K562 (cell line): Measurements from ENCODE around the gene TMEM204. TPM values are rescaled to one million over a fixed set of nuclear protein-coding genes. Genes with fewer than 3 reads are reported as not detected.
A peak's percentile ranks its signal among the peaks of the same experiment; 100 is the strongest.

Source experiments
- CREB1 ChIP-seq, 2 experiments: sonication (generic) in 1 of 2; formaldehyde crosslinking in 1 of 2; IDR thresholded peaks; 2 replicates each; pipeline versions ENCODE4 v1.6.1 to v1.8.0; 2012 to 2022; ENCODE audit warnings: inconsistent platforms in 1 of 2, mild to moderate bottlenecking in 1 of 2, missing genetic modification reagents in 1 of 2, moderate library complexity in 1 of 2
- DLX4 ChIP-seq: fragments of 250-450 bp; sonication (Bioruptor Pico); IDR thresholded peaks from 2 replicates; pipeline ENCODE4 v1.6.1; 2021; ENCODE audit warnings: mild to moderate bottlenecking
- GABPA ChIP-seq: fragments of 200-800 bp; sonication (Bioruptor generic); conservative IDR thresholded peaks from 2 replicates; pipeline ENCODE4 v1.6.1; 2016; ENCODE audit warnings: low read depth, missing genetic modification characterization, missing compliant biosample characterization
- NR1H2 ChIP-seq: sonication (generic); formaldehyde crosslinking; IDR thresholded peaks from 2 replicates; pipeline ENCODE4 v1.4.0; 2020; ENCODE audit warnings: mild to moderate bottlenecking, missing genetic modification reagents
- PHF8 ChIP-seq: fragments of 200-600 bp; sonication (generic); IDR thresholded peaks from 2 replicates; pipeline ENCODE4 v1.6.1; 2012; ENCODE audit warnings: mixed run types, mild to moderate bottlenecking, inconsistent platforms, low read length, moderate library complexity, borderline replicate concordance
- POLR2AphosphoS2 ChIP-seq: IDR thresholded peaks from 2 replicates; pipeline ENCODE4 v1.6.1; 2012; ENCODE audit warnings: low read length, improper control_type of control experiment
- TAF1 ChIP-seq: IDR thresholded peaks from 2 replicates; pipeline ENCODE4 v1.6.1; 2011; ENCODE audit warnings: mild to moderate bottlenecking, low read length, moderate library complexity; ENCODE audit not compliant: insufficient read depth, control insufficient read depth, severe bottlenecking; ENCODE audit errors: extremely low read depth
- TGIF2 ChIP-seq: sonication (generic); formaldehyde crosslinking; IDR thresholded peaks from 2 replicates; pipeline ENCODE4 v1.8.1; 2022; ENCODE audit warnings: mild to moderate bottlenecking, missing genetic modification reagents, moderate library complexity
- XRCC5 ChIP-seq: fragments of 200-400 bp; formaldehyde crosslinking; IDR thresholded peaks from 2 replicates; pipeline ENCODE4 v1.6.1; 2017; ENCODE audit warnings: low read depth, mild to moderate bottlenecking, low read length
- YY1 ChIP-seq, 3 experiments: IDR thresholded peaks; 2 replicates each; pipeline ENCODE4 v1.6.1; 2011; ENCODE audit warnings: low read length in 2 of 3, mild to moderate bottlenecking in 2 of 3, moderate library complexity in 2 of 3, borderline replicate concordance in 1 of 3, control low read depth in 1 of 3, low read depth in 1 of 3; ENCODE audit not compliant: insufficient read depth in 3 of 3, insufficient replicate concordance in 2 of 3, control insufficient read depth in 1 of 3, insufficient read length in 1 of 3; ENCODE audit errors: extremely low read depth in 1 of 3
- ZFX ChIP-seq: sonication (generic); formaldehyde crosslinking; IDR thresholded peaks from 2 replicates; pipeline ENCODE4 v1.8.0; 2022; ENCODE audit warnings: mild to moderate bottlenecking, missing genetic modification reagents, moderate library complexity
- ZNF253 ChIP-seq: fragments of 250-450 bp; sonication (Bioruptor Pico); conservative IDR thresholded peaks from 2 replicates; pipeline ENCODE4 v1.6.1; 2021; ENCODE audit warnings: mild to moderate bottlenecking
- ZNF41 ChIP-seq: fragments of 250-450 bp; sonication (Bioruptor Pico); conservative IDR thresholded peaks from 2 replicates; pipeline ENCODE4 v1.4.0; 2020; ENCODE audit warnings: mild to moderate bottlenecking
- polyA plus RNA-seq, 8 experiments: library from polyadenylated mRNA; depleted of rRNA in 4 of 8; stranded (reverse) in 5 of 8; unstranded in 3 of 8; fragments of >200 nt; fragmentation: Nextera tagmentation in 2 of 8; fragmentation: Illumina TruSeq in 1 of 8; extraction: Ambion mirVana in 2 of 8; extraction: Trizol in 1 of 8; gene quantifications; 2 replicates each; pipeline versions ENCODE4 v1.2.1 to v1.2.3, GENCODE V29; 2011 to 2014; ENCODE audit warnings: inconsistent platforms in 1 of 8, missing spikeins in 1 of 8
- total RNA-seq, 7 experiments: library from RNA; depleted of rRNA in 6 of 7; stranded (reverse); fragments of >200 nt in 6 of 7; fragmentation: Illumina TruSeq in 2 of 7; extraction: Trizol in 2 of 7; gene quantifications; 2 replicates each; pipeline versions ENCODE4 v1.2.1 to v1.2.3, GENCODE V29; 2011 to 2021; ENCODE audit warnings: low replicate concordance in 1 of 7
- TF ChIP-seq, protein P1 (sequence below): fragments of 250-450 bp; sonication (Bioruptor Pico); IDR thresholded peaks from 2 replicates; pipeline ENCODE4 v1.4.0; 2020; ENCODE audit warnings: mild to moderate bottlenecking, moderate library complexity
- TF ChIP-seq, protein P2 (sequence below): fragments of 200-800 bp; sonication (Bioruptor generic); IDR thresholded peaks from 2 replicates; pipeline ENCODE4 v1.6.1; 2016; ENCODE audit warnings: missing genetic modification characterization, missing compliant biosample characterization

The TMEM204 gene
- total and polyA plus RNA-seq, 9 of the 15 experiments (the other 6 are each of a cell fraction or from before 2014, with no cell fraction given): 0.04 to 0.18 TPM; not detected in 7

GRCh38 chr16:1492923-1493745 is 40.3 kb upstream of the TMEM204 start, which contains the start of gene TELO2 (continued):
- TF ChIP-seq TAF1 (peak; percentile 66), ZNF41 (CRISPR knock-in tag) (peak; percentile 35; the same call in 1 of the 2 replicates), CREB1 (IDR thresholded peaks at IDR 0.05) (peak; percentile 39; the same call in 1 of the 2 replicates), CREB1 (CRISPR knock-in tag; IDR thresholded peaks at IDR 0.05) (peak; percentile 17; the same call in 1 of the 2 replicates), DLX4 (CRISPR knock-in tag) (no peak), TGIF2 (no peak), ZNF253 (no peak), GABPA (peak; percentile 63), NR1H2 (CRISPR knock-in tag) (no peak), XRCC5 (0 out of 2 replicates have a peak, but pooled peaks have one; percentile 23), POLR2AphosphoS2 (no peak), YY1 (IDR thresholded peaks at IDR 0.05; ENCODE audit: borderline replicate concordance in 1 of 3, control insufficient read depth in 1 of 3, extremely low read depth in 1 of 3, insufficient read depth in 3 of 3, insufficient read length in 1 of 3, insufficient replicate concordance in 2 of 3, low read depth in 1 of 3, low read length in 2 of 3) (peak in 1 of 3 experiments; percentile 6), ZFX (CRISPR knock-in tag) (peak; percentile 93), PHF8 (peak; percentile 83; the same call in 1 of the 2 replicates)
- TF ChIP-seq, protein P1, sequence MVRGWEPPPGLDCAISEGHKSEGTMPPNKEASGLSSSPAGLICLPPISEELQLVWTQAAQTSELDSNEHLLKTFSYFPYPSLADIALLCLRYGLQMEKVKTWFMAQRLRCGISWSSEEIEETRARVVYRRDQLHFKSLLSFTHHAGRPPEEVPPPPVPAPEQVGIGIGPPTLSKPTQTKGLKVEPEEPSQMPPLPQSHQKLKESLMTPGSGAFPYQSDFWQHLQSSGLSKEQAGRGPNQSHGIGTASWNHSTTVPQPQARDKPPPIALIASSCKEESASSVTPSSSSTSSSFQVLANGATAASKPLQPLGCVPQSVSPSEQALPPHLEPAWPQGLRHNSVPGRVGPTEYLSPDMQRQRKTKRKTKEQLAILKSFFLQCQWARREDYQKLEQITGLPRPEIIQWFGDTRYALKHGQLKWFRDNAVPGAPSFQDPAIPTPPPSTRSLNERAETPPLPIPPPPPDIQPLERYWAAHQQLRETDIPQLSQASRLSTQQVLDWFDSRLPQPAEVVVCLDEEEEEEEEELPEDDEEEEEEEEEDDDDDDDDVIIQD (CRISPR knock-in tag): no peak
- TF ChIP-seq, protein P2, sequence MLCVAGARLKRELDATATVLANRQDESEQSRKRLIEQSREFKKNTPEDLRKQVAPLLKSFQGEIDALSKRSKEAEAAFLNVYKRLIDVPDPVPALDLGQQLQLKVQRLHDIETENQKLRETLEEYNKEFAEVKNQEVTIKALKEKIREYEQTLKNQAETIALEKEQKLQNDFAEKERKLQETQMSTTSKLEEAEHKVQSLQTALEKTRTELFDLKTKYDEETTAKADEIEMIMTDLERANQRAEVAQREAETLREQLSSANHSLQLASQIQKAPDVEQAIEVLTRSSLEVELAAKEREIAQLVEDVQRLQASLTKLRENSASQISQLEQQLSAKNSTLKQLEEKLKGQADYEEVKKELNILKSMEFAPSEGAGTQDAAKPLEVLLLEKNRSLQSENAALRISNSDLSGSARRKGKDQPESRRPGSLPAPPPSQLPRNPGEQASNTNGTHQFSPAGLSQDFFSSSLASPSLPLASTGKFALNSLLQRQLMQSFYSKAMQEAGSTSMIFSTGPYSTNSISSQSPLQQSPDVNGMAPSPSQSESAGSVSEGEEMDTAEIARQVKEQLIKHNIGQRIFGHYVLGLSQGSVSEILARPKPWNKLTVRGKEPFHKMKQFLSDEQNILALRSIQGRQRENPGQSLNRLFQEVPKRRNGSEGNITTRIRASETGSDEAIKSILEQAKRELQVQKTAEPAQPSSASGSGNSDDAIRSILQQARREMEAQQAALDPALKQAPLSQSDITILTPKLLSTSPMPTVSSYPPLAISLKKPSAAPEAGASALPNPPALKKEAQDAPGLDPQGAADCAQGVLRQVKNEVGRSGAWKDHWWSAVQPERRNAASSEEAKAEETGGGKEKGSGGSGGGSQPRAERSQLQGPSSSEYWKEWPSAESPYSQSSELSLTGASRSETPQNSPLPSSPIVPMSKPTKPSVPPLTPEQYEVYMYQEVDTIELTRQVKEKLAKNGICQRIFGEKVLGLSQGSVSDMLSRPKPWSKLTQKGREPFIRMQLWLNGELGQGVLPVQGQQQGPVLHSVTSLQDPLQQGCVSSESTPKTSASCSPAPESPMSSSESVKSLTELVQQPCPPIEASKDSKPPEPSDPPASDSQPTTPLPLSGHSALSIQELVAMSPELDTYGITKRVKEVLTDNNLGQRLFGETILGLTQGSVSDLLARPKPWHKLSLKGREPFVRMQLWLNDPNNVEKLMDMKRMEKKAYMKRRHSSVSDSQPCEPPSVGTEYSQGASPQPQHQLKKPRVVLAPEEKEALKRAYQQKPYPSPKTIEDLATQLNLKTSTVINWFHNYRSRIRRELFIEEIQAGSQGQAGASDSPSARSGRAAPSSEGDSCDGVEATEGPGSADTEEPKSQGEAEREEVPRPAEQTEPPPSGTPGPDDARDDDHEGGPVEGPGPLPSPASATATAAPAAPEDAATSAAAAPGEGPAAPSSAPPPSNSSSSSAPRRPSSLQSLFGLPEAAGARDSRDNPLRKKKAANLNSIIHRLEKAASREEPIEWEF (CRISPR knock-in tag): no peak
